OCI-LY1 (cell line): ENCODE data around the gene MED25.

Experiments
- H2AFZ ChIP-seq: fragments of 200-600 bp; sonication (generic), shearing (Covaris generic); 2 replicates; pipeline ENCODE4 v1.6.0; 2014; ENCODE audit warnings: antibody characterized with exemption, mild to moderate bottlenecking, low read length
- H3F3A ChIP-seq: fragments of 200-600 bp; sonication (generic), shearing (Covaris generic); 2 replicates; pipeline ENCODE4 v1.6.0; 2014; ENCODE audit warnings: mild to moderate bottlenecking, antibody characterized with exemption, low read length, moderate library complexity; ENCODE audit not compliant: insufficient read depth
- H3K27ac ChIP-seq: fragments of 200-600 bp; sonication (generic); 2 replicates; pipeline ENCODE4 v1.5.1; 2014; ENCODE audit warnings: low read length, mixed run types, mild to moderate bottlenecking, low read depth; ENCODE audit not compliant: poor library complexity, severe bottlenecking
- H3K27me3 ChIP-seq: fragments of 200-600 bp; sonication (generic); 2 replicates; pipeline ENCODE4 v1.6.0; 2014; ENCODE audit warnings: antibody characterized with exemption, mild to moderate bottlenecking, low read length, moderate library complexity; ENCODE audit not compliant: insufficient read depth
- H3K36me3 ChIP-seq: fragments of 200-600 bp; sonication (generic); 2 replicates; pipeline ENCODE4 v1.6.1; 2014; ENCODE audit warnings: mild to moderate bottlenecking, antibody characterized with exemption, low read length, moderate library complexity, mixed read lengths; ENCODE audit not compliant: insufficient read depth
- H3K4me1 ChIP-seq: fragments of 200-600 bp; sonication (generic); 2 replicates; pipeline ENCODE4 v1.5.1; 2014; ENCODE audit warnings: mild to moderate bottlenecking, low read length, moderate library complexity; ENCODE audit not compliant: insufficient read depth, severe bottlenecking
- H3K4me2 ChIP-seq: fragments of 200-600 bp; sonication (generic), shearing (Covaris generic); 2 replicates; pipeline ENCODE4 v1.6.1; 2014; ENCODE audit warnings: low read length
- H3K4me3 ChIP-seq: fragments of 200-600 bp; sonication (generic); 2 replicates; pipeline ENCODE4 v1.5.1; 2014; ENCODE audit warnings: low read length, low read depth, mild to moderate bottlenecking, mixed read lengths; ENCODE audit not compliant: poor library complexity, severe bottlenecking
- H3K79me2 ChIP-seq: fragments of 200-600 bp; shearing (Covaris generic); 2 replicates; pipeline ENCODE4 v1.6.1; 2016; ENCODE audit warnings: mixed run types, low read length, mixed read lengths; ENCODE audit not compliant: insufficient read depth
- H3K9ac ChIP-seq: fragments of 200-600 bp; sonication (generic), shearing (Covaris generic); 2 replicates; pipeline ENCODE4 v1.6.1; 2014; ENCODE audit warnings: mild to moderate bottlenecking, low read length, mixed read lengths
- H3K9me2 ChIP-seq: fragments of 200-600 bp; sonication (generic), shearing (Covaris generic); 2 replicates; pipeline ENCODE4 v1.6.1; 2014; ENCODE audit warnings: low read depth, mild to moderate bottlenecking, low read length, mixed read lengths
- H3K9me3 ChIP-seq: fragments of 200-600 bp; shearing (Covaris generic); 2 replicates; pipeline ENCODE4 v1.6.1; 2014; ENCODE audit warnings: low read length, mixed read lengths
- H4K20me1 ChIP-seq: fragments of 200-600 bp; sonication (generic), shearing (Covaris generic); 2 replicates; pipeline ENCODE4 v1.6.0; 2016; ENCODE audit warnings: mild to moderate bottlenecking, low read length; ENCODE audit not compliant: insufficient read depth
- CTCF ChIP-seq: fragments of 200-600 bp; sonication (generic), shearing (Covaris generic); IDR thresholded peaks from 2 replicates; pipeline ENCODE4 v1.5.1; 2017; ENCODE audit warnings: mild to moderate bottlenecking, antibody characterized with exemption, low read length, moderate library complexity, mixed read lengths
- EZH2 ChIP-seq: fragments of 200-600 bp; sonication (generic), shearing (Covaris generic); IDR thresholded peaks from 2 replicates; pipeline ENCODE4 v1.8.0; 2017; ENCODE audit warnings: borderline replicate concordance, mixed run types, mild to moderate bottlenecking, antibody characterized with exemption, low read length, moderate library complexity, mixed read lengths

The MED25 gene

DNA sequence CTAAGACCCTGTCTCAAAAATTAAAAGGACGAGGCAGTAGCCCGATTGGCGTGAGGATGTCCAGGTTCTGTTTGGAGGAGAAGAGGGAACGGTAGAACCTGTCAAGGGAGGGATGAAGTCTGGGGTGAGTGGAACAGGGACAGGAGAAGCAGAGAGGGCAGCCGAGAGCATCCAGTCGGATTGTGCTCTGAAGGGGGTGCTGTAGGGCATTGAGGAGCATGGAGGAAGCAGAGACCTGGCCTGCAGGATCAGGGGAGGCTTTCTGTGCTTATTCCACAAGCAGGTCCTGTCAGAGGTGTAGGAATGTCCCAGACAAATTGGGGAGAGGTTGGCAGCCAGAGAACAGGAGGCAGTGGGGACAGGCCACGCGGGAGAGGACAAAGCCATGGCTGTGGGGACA, 37.2 kb upstream of the MED25 start:
- Histone ChIP-seq H3K4me2 (no peak overlapping the region), H3K4me3 (no peak overlapping the region), H4K20me1 (no peaks in the 10 kb centered on the region), H3K79me2 (no peaks in the 10 kb centered on the region), H3F3A (no peaks in the 10 kb centered on the region), H3K27me3 (no peaks in the 10 kb centered on the region), H3K9me2 (no peaks in the 10 kb centered on the region), H3K36me3 (peaks cover 44% of the 10 kb centered on the region), H2AFZ (no peak overlapping the region), H3K4me1 (peaks cover 9% of the 10 kb centered on the region), H3K9me3 (no peaks in the 10 kb centered on the region), H3K9ac (no peak overlapping the region), H3K27ac (no peak overlapping the region)
- TF ChIP-seq EZH2 = no peak

GRCh38 chr19:49781394-49781793, 36.7 kb upstream of the MED25 start:
- TF ChIP-seq EZH2 (no peak), CTCF (no peak)
- no peaks in the 10 kb centered on the region for H3K79me2 ChIP-seq
- no peak overlapping the region for H3K4me2 ChIP-seq

DNA sequence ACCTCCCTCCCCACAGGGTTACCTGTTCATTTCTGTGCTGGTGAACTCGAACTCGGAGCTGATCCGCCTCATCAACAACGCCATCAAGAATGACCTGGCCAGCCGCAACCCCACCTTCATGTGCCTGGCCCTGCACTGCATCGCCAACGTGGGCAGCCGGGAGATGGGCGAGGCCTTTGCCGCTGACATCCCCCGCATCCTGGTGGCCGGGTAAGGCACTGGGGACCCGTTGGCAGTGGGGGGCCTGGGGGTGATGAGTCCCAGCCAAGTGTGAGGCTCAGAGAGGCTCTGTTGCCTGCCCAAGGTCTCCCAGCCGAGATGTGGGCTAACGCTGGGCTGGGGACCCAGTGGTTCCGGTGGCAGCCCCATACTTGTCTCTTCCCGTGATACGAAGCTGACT, 35.6 kb upstream of the MED25 start:
- Histone ChIP-seq H3K9me2 (no peaks in the 10 kb centered on the region), H3K4me1 (peaks cover 9% of the 10 kb centered on the region), H3K27ac (no peak overlapping the region), H3K9me3 (no peaks in the 10 kb centered on the region), H3K36me3 (peaks cover 40% of the 10 kb centered on the region), H3K4me3 (no peak overlapping the region), H3F3A (no peaks in the 10 kb centered on the region), H3K4me2 (no peak overlapping the region), H3K27me3 (no peaks in the 10 kb centered on the region), H3K9ac (no peak overlapping the region), H4K20me1 (no peaks in the 10 kb centered on the region), H2AFZ (no peak overlapping the region), H3K79me2 (no peaks in the 10 kb centered on the region)
- TF ChIP-seq CTCF (no peak), EZH2 (no peak)

More at GRCh38 chr19:49781394-49781793, 36.7 kb upstream of the MED25 start:
- no peak overlapping the region for H3K4me3 ChIP-seq
- no peak overlapping the region for H2AFZ ChIP-seq
- H3K36me3 ChIP-seq = peaks cover 43% of the 10 kb centered on the region
- H3K4me1 ChIP-seq = peaks cover 9% of the 10 kb centered on the region
- no peak overlapping the region for H3K27ac ChIP-seq
- H3K9me3 ChIP-seq = no peaks in the 10 kb centered on the region
- H4K20me1 ChIP-seq = no peaks in the 10 kb centered on the region
- H3K9ac ChIP-seq = no peak overlapping the region
- no peaks in the 10 kb centered on the region for H3F3A ChIP-seq
- H3K27me3 ChIP-seq = no peaks in the 10 kb centered on the region
- H3K9me2 ChIP-seq = no peaks in the 10 kb centered on the region

DNA sequence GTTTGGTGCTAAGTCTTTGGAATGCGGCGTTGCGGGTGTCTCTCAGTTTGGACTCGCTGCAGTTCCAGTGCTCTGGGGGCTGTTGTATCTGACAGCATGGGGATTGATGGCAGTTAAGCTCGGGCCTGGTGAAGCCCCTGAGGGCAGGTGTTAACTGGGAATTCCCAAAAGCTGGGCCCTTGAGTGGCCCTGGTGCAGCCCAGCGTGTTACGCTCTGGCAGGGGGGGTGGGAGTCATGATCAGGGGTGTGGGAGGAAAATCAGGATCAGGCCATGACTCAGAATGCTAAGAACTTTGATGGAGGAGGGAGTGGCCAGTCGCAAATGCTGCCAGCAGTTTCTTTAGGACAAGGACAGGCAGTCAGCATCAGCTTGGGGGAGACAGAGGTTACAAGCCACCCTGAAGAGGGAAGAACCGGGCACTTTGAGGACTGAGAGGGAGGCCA, 31.7 kb upstream of the MED25 start:
- Histone ChIP-seq H3K4me3 (no peak overlapping the region), H4K20me1 (no peaks in the 10 kb centered on the region), H3K27ac (no peak overlapping the region), H3K4me2 (no peak overlapping the region), H3K4me1 (no peaks in the 10 kb centered on the region), H3K79me2 (no peaks in the 10 kb centered on the region), H3K27me3 (no peaks in the 10 kb centered on the region), H3K9me3 (no peaks in the 10 kb centered on the region), H2AFZ (no peak overlapping the region), H3K9ac (no peak overlapping the region), H3K9me2 (no peaks in the 10 kb centered on the region), H3F3A (no peaks in the 10 kb centered on the region), H3K36me3 (peaks cover 74% of the 10 kb centered on the region)
- TF ChIP-seq EZH2 = no peak
- no peak for TF ChIP-seq CTCF
